Calu3 (cell line): Measurements from ENCODE around the gene DLG2. TPM values are rescaled to one million over a fixed set of nuclear protein-coding genes. Genes with fewer than 3 reads are reported as not detected.

Source experiments
- BruUV-seq: library from RNA; stranded (reverse); fragments of 400-500 nt; replicated peaks from 2 replicates; lab custom pipeline; 2021; lab: Mats Ljungman, UMichigan
- CTCF ChIA-PET: fragments of 300-600 bp; sonication (Branson Sonifier 250); formaldehyde crosslinking; loops from one replicate; lab custom pipeline; 2022; ENCODE audit warnings: antibody characterized with exemption; lab: Charles Lee
- DNase-seq: peaks from one replicate; pipeline ENCODE4 v3.0.0; 2022
- H3K27ac Mint-ChIP-seq: one replicate; pipeline ENCODE4 v1.8.0; 2022; ENCODE audit warnings: mixed read lengths; ENCODE audit not compliant: unreplicated experiment
- H3K27me3 Mint-ChIP-seq: one replicate; pipeline ENCODE4 v1.8.0; 2022; ENCODE audit warnings: mixed read lengths; ENCODE audit not compliant: unreplicated experiment
- H3K36me3 Mint-ChIP-seq: one replicate; pipeline ENCODE4 v1.8.0; 2022; ENCODE audit warnings: mild to moderate bottlenecking, moderate library complexity, mixed read lengths; ENCODE audit not compliant: insufficient read depth, unreplicated experiment
- H3K4me1 Mint-ChIP-seq: one replicate; pipeline ENCODE4 v1.8.0; 2022; ENCODE audit warnings: mild to moderate bottlenecking, low read depth, mixed read lengths; ENCODE audit not compliant: unreplicated experiment
- H3K4me3 Mint-ChIP-seq: one replicate; pipeline ENCODE4 v1.8.0; 2022; ENCODE audit warnings: mild to moderate bottlenecking, low read depth, moderate library complexity, mixed read lengths; ENCODE audit not compliant: unreplicated experiment
- H3K9me3 Mint-ChIP-seq: one replicate; pipeline ENCODE4 v1.8.0; 2022; ENCODE audit warnings: low read depth, mixed read lengths; ENCODE audit not compliant: unreplicated experiment
- CTCF ChIP-seq: fragments of 200-600 bp; IDR thresholded peaks from one replicate; pipeline ENCODE4 v1.8.0; 2022; ENCODE audit warnings: antibody characterized with exemption; ENCODE audit not compliant: unreplicated experiment
- intact Hi-C: fragments of 100-400 bp; cut with micrococcal nuclease; formaldehyde crosslinking; loops from one replicate; pipeline ENCODE4 v1.10.0; 2022; ENCODE audit not compliant: unreplicated experiment
- total RNA-seq: library from RNA; stranded (reverse); gene quantifications from 2 replicates; pipeline ENCODE4 v1.2.3, GENCODE V29; 2022

DLG2 gene
- total RNA-seq, 1 experiment from 2014 or later: 0.71 TPM

- Mint-ChIP-seq H3K4me3 (no peak overlapping the region), H3K27me3 (no peaks in the 10 kb centered on the region), H3K9me3 (no peaks in the 10 kb centered on the region), H3K36me3 (no peaks in the 10 kb centered on the region), H3K27ac (no peak overlapping the region), H3K4me1 (peaks cover 16% of the 10 kb centered on the region)
- CTCF ChIA-PET: no interaction called here
- DNase-seq: no peak
- BruUV-seq: no TSS peak
- no peak for TF ChIP-seq CTCF
- intact Hi-C loops: no loop called here
Measured at GRCh38 chr11:84563356-84563755, 1063.8 kb downstream of the DLG2 start.

GRCh38 chr11:84560206-84560605 lies 1066.9 kb downstream of the DLG2 start:
- intact Hi-C loops: no loop called here
- no TSS peak for BruUV-seq
- TF ChIP-seq CTCF: no peak
- Mint-ChIP-seq H3K9me3 (no peaks in the 10 kb centered on the region), H3K4me3 (no peak overlapping the region), H3K27ac (no peak overlapping the region), H3K27me3 (no peaks in the 10 kb centered on the region), H3K36me3 (no peaks in the 10 kb centered on the region), H3K4me1 (peaks cover 19% of the 10 kb centered on the region)
- no peak for DNase-seq
- CTCF ChIA-PET: interaction anchor here (0.6 kb wide), 1 partner anchor 221 kb away, joined by 5 read pairs; no protein-coding TSS in a partner anchor

- no peaks in the 10 kb centered on the region for H3K9me3 Mint-ChIP-seq
- TF ChIP-seq CTCF: no peak
- intact Hi-C loops: loop anchor here (1.0 to 2.0 kb wide), 2 partner anchors 156 to 1033 kb away; no protein-coding TSS in a partner anchor
- DNase-seq: peak; percentile 20
- no peak overlapping the region for H3K4me3 Mint-ChIP-seq
- BruUV-seq: no TSS peak
- H3K4me1 Mint-ChIP-seq: peaks cover 19% of the 10 kb centered on the region
- H3K27ac Mint-ChIP-seq: no peak overlapping the region
- peaks cover 4% of the 10 kb centered on the region for H3K27me3 Mint-ChIP-seq
- H3K36me3 Mint-ChIP-seq: no peaks in the 10 kb centered on the region
- CTCF ChIA-PET: interaction anchor here (0.6 to 1.0 kb wide), 4 partner anchors 11 to 1043 kb away, joined by 3 to 4 read pairs (median 3); no protein-coding TSS in a partner anchor
Measured at GRCh38 chr11:84558085-84558905, 1068.8 kb downstream of the DLG2 start.

- no TSS peak for BruUV-seq
- intact Hi-C loops: no loop called here
- H3K4me1 Mint-ChIP-seq: no peaks in the 10 kb centered on the region
Measured at GRCh38 chr11:84552791-84553190, 1074.4 kb downstream of the DLG2 start.

More at GRCh38 chr11:84552791-84553190, 1074.4 kb downstream of the DLG2 start:
- CTCF ChIA-PET: no interaction called here
- Mint-ChIP-seq H3K27me3 (peaks cover 15% of the 10 kb centered on the region), H3K27ac (no peak overlapping the region), H3K4me3 (no peak overlapping the region), H3K36me3 (no peaks in the 10 kb centered on the region), H3K9me3 (no peaks in the 10 kb centered on the region)
- no peak for TF ChIP-seq CTCF
- DNase-seq: no peak
